ENCODE measurements around the gene PPM1A. TPM values are rescaled to one million over a fixed set of nuclear protein-coding genes. Genes with fewer than 3 reads are reported as not detected.

Gene PPM1A
- total and polyA plus RNA-seq, 2 of the 13 experiments (the other 11 are each of a cell fraction or from before 2014, with no cell fraction given) = 23.3 to 29.8 TPM

DNA sequence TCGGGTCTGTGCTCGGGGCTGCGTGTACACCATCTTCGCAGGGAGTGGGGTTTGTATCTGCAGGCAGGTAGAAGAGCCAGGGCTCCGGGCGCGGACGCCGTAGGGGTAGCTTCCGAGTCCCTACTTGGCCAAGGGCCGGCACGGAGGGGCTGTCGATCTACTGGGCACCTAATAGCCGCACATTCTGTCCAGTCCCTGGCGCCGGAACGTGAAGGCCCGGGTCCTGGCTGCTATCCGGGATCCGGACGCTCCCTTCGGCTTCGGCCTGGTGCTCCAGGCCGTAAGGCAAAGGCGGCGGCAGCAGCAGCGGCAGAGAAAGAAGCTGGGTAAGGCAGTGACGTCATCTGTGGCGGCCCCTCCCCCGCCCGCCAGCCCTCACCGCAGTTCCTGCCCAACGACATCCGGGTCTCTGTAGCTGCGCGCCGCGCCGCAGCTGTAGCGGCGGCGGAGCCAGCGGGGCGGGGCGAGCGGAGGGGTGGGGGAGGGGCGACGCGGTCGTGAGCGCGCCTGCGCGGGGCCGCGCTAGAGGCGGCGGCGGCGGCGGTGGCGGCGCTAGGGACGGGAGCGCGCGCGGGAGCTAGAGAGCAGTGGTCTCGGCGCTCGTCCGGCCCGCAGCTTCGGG is at the start of gene PPM1A (continued):
- peak; percentile 39; the same call in 1 of the 2 replicates for TF ChIP-seq TFDP2 (CRISPR knock-in tag; IDR thresholded peaks at IDR 0.05)
- TF ChIP-seq HOXA9 (CRISPR knock-in tag; IDR thresholded peaks at IDR 0.05; ENCODE audit: borderline replicate concordance) = peak; percentile 83; the same call in 1 of the 2 replicates
- TF ChIP-seq ZNF292 (CRISPR knock-in tag; IDR thresholded peaks at IDR 0.05; ENCODE audit: borderline replicate concordance, low read depth) = peak; percentile 31; the same call in 1 of the 2 replicates
- peak; percentile 60; the same call in 1 of the 2 replicates for TF ChIP-seq FIP1L1 (IDR thresholded peaks at IDR 0.05; ENCODE audit: borderline replicate concordance, insufficient read depth, low read depth, low read length)
- TF ChIP-seq ZFP1 (CRISPR knock-in tag; IDR thresholded peaks at IDR 0.05) = no peak; the same call in 1 of the 2 replicates
- 0 out of 2 replicates have a peak, but pooled peaks have one; percentile 29 for TF ChIP-seq TOE1 (CRISPR knock-in tag; IDR thresholded peaks at IDR 0.05)
- TF ChIP-seq ZNF564 (CRISPR knock-in tag; IDR thresholded peaks at IDR 0.05) = no peak; the same call in 1 of the 2 replicates
- TF ChIP-seq GMEB1 (CRISPR knock-in tag; IDR thresholded peaks at IDR 0.05; ENCODE audit: borderline replicate concordance) = peak; percentile 69
- peak; percentile 99 for TF ChIP-seq ATF2 (CRISPR knock-in tag; IDR thresholded peaks at IDR 0.05)
- TF ChIP-seq ZNF510 (CRISPR knock-in tag; IDR thresholded peaks at IDR 0.05; ENCODE audit: low read depth) = no peak
- peak; percentile 79 for TF ChIP-seq PHF20 (CRISPR knock-in tag; IDR thresholded peaks at IDR 0.05)
- 0 out of 2 replicates have a peak, but pooled peaks have one; percentile 21 for TF ChIP-seq TOPORS (CRISPR knock-in tag; IDR thresholded peaks at IDR 0.05)
- TF ChIP-seq SSRP1 (CRISPR knock-in tag; IDR thresholded peaks at IDR 0.05) = no peak
- no peak for TF ChIP-seq ZNF124 (CRISPR knock-in tag; IDR thresholded peaks at IDR 0.05)
- TF ChIP-seq MAZ (IDR thresholded peaks at IDR 0.05; ENCODE audit: borderline replicate concordance, low read depth, low read length) = 0 out of 2 replicates have a peak, but pooled peaks have one; percentile 56
- TF ChIP-seq MAZ (CRISPR knock-in tag; IDR thresholded peaks at IDR 0.05; ENCODE audit: low read depth) = peak; percentile 73
- TF ChIP-seq GATAD1 (CRISPR knock-in tag; IDR thresholded peaks at IDR 0.05) = peak; percentile 74
- no peak for TF ChIP-seq MED13 (CRISPR knock-in tag; IDR thresholded peaks at IDR 0.05)
- TF ChIP-seq KAT7 (CRISPR knock-in tag; IDR thresholded peaks at IDR 0.05; ENCODE audit: borderline replicate concordance) = no peak
- no peak for TF ChIP-seq SNRNP70 (IDR thresholded peaks at IDR 0.05; ENCODE audit: low read depth, low read length)
- TF ChIP-seq ZSCAN9 (CRISPR knock-in tag; IDR thresholded peaks at IDR 0.05; ENCODE audit: borderline replicate concordance) = 0 out of 2 replicates have a peak, but pooled peaks have one; percentile 40
- TF ChIP-seq ZNF605 (CRISPR knock-in tag; IDR thresholded peaks at IDR 0.05) = peak; percentile 47; the same call in 1 of the 2 replicates
- TF ChIP-seq POLR2AphosphoS2 (IDR thresholded peaks at IDR 0.05; ENCODE audit: low read depth, low read length) = peak; percentile 62; the same call in 1 of the 2 replicates
- peak; percentile 78 for TF ChIP-seq THAP8 (CRISPR knock-in tag; IDR thresholded peaks at IDR 0.05; ENCODE audit: borderline replicate concordance)
- TF ChIP-seq HDAC2 (CRISPR knock-in tag; IDR thresholded peaks at IDR 0.05) = no peak
- TF ChIP-seq HCFC1 (IDR thresholded peaks at IDR 0.05; ENCODE audit: low read depth, low read length) = peak; percentile 34
- peak; percentile 94 for TF ChIP-seq ZFY (CRISPR knock-in tag; IDR thresholded peaks at IDR 0.05)
